Measurements from ENCODE around the gene TEKTIP1.

TEKTIP1 gene

DNA sequence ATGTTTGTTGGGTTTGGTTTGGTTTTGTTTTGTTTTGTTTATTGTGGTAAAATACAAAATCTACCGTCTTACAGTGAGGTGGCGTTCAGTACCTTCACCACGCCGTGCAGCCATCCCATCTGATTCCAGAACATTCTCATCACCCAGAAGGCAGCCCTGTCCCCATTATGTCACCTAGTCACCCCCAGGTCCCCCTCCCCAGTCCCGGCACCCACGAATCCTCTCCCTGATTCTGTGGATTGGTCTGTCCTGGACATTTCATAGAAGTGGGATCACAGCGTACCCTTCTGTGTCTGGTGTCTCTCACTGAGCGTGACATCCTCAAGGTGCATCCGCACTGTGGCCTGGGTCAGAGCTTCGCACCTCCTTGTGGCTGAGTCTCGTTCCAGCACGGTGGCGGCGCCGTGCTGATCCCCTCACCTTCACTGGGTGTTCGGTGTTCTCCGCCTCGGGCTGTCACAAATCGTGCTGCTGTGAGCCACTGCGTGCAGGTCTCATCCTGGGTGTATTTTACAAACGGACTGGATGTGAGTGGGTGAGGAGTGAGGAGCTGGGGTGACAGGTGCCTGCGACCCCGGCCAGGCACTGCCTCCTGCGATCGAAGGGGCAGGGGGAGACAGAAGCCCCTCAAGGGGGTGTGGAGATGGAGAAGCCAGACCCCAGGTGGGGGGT lies 580 bp upstream of the TEKTIP1 start:
- DNase-seq: no peak

DNA sequence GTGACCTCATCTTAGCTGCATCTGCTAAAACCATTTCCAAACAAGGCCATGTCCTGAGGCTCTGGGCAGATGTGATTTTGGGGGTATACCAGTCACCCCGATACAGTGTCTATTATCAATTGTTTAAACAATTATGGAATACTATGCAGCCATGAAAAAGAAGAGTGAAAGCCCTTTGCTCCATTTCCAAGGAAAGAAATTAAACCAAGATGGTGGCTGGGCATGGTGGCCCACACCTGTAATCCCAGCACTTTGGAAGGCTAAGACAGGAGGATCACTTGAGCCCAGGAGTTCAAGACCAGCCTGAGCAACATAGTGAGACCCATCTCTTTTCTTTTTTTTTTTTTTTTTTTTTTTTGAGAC lies 763 bp downstream of the TEKTIP1 start:
- no peak for DNase-seq

- DNase-seq: no peak
These were observed 4.4 kb downstream of the TEKTIP1 start for GRCh38 chr19:3543150-3544057.

DNA sequence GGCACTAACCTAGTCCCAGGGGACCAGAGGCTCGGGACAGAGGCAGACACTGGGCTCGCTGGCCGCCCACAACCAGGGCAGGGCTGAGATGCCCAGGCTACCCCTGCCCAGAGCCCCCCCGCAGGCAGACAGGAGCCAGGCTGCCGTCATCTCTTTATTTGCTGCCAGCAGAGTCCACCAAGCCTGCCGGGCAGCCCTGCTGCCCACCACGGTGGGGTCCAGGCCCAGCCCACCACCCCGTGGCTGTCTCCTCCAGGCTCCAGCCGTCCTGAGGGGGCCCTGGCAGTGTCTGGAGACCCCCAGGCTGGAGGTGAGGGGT lies 5.0 kb downstream of the TEKTIP1 start:
- no peak for DNase-seq

GRCh38 chr19:3544742-3545668 lies 6.0 kb downstream of the TEKTIP1 start:
- DNase-seq: peak; percentile 93

GRCh38 chr19:3545669-3546034 lies 6.7 kb downstream of the TEKTIP1 start:
- DNase-seq: no peak

DNA sequence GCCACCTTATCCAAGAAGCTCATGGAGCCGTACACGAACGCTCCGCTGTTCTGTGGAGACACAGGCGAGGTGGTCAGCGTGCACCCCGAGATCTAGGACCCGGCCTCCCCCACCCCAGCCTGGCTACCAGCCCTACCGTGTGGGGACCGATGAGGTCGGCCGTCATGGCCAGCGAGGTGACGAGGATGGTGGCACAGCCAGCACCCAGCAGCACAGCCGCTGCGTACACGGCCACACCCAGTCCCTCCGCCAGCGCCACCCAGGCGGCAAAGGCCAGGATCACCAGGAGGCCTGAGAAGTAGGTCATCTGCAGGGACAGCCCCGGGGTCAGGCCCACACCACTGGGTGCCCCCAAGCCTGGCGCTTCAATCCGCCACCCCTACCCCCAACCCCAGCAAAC lies 7.1 kb downstream of the TEKTIP1 start:
- no peak for DNase-seq

GRCh38 chr19:3547301-3547731 lies 8.3 kb downstream of the TEKTIP1 start:
- peak; percentile 78 for DNase-seq

GRCh38 chr19:3547767-3548282 lies 8.9 kb downstream of the TEKTIP1 start:
- DNase-seq: no peak

DNA sequence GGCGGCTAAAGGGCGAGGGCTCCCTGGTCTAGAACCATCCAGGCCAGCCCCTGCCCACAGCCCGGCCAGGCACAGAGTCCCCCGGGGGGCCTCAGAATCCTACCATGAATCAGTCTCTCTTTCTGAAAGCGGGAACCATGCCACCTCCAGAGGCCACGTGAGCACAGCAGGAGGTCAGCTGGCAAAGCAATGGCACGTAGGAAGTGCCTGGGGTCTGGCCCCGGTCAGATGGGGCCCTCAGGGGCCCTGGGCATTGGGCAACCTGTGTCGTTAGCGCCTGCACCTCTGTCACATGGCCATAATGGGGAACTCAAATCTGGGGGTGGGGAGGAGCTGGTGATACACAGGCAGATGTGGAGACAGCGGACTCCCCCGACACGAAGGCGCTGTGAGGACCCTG lies 9.6 kb downstream of the TEKTIP1 start:
- no peak for DNase-seq

DNA sequence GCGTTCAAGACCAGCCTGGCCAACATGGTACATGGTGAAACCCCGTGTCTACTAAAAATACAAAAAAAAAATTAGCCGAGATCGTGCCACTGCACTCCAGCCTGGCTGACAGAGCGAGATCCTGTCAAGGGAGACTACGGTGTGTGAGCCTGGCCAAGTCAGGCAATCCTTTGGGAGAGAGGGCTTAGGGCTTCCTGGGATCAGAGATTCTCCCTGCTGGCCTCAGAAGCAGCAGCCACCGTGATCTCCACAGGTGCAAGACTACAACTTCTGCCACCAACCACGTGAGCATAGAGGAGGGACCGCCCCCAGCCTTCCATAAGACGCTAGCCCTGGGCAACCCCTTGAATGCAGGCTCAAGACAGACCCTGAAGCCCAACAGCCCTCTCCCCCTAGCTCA lies 10.8 kb downstream of the TEKTIP1 start:
- no peak for DNase-seq

DNA sequence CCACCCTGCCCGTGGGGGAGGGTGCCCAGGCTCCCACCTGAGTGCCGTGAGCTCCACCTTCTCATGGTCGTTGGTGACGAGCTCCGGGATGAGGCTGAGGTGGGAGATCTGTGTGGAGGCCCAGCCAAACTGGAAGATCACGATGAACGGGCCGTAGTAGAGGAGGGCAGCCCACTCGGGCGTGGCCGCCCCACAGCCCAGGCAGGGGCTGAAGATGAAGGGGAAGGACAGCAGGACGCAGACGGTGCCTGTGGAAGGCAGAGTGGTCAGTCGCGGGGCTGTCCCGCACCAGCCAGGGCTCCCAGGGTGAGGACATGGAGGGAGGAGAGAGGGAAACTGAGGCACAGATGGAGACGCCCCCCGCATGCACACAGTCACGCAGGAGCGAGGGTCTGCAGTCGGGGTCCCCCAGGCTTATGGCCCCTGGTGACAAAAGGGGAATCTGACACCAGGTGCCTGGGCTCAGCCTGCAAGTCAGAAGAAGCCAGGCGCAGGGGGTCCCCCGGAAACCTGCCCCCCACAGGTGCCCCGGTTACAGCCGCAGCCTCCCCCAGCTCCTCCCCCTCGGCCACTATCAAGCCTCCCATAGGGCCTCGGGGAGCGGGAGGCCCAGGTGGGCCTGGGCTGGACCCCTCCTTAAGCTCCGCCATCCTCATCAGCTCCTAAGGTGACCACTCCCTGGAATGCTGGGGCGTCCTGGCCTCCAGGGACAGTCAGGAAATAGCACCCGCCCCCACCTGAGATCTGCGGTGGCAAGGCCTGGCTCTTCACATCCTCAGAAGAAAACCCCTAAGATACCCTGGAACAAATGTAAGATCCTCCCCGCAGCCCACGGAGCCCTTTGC lies 12.2 kb downstream of the TEKTIP1 start:
- DNase-seq: no peak

- no peak for DNase-seq
These were observed 12.8 kb downstream of the TEKTIP1 start for GRCh38 chr19:3551792-3552095.

- DNase-seq: peak; percentile 73
These were observed 15.5 kb downstream of the TEKTIP1 start for GRCh38 chr19:3554254-3555083.

GRCh38 chr19:3555653-3556422 lies 16.9 kb downstream of the TEKTIP1 start:
- DNase-seq: no peak

GRCh38 chr19:3556423-3556977 lies 17.5 kb downstream of the TEKTIP1 start:
- no peak for DNase-seq

DNA sequence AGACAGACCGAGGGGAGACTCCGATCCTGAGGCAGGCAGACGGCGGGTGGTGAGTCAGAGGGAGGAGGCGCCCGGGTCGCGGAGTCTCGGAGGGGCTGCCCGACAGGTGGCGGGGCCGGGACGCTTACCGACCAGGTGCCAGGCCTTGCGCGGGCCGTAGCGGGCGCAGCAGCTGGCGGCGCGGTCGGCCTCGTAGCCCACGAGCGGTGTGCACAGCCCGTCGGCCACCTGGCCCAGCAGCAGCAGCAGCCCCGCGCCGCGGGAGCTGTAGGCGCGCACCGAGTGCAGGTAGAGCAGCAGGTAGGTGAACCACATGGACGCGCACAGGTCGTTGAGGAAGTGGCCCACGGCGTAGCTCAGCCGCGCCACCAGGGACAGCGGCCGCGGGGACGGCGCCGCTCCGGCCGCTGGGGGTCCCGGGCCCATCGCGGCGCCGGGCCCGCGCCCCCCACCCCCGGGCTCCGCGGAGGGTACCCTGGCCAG lies 18.0 kb downstream of the TEKTIP1 start:
- peak; percentile 89 for DNase-seq

GRCh38 chr19:3557461-3558248 lies 18.7 kb downstream of the TEKTIP1 start, which contains the start of gene MFSD12:
Gene MFSD12 (minus strand): TSS chr19:3557586. CDS start chr19:3557403, 183 bp downstream.
- DNase-seq: peak; percentile 99

Measured in activated effector memory CD4-positive, alpha-beta T cell treated with anti-CD3 and anti-CD28 coated beads, Interleukin-2, amount 50 U/mL, for 16 hours (primary cell).